Embryonic facial prominence (tissue), 1 donor: ENCODE measurements around the gene USHBP1.

ENCODE experiments used
- DNase-seq: peaks from one replicate; pipeline ENCODE4 v3.0.0-alpha.2; 2016; ENCODE audit errors: extremely low spot score

Gene USHBP1

GRCh38 chr19:17240062-17240752 is 24.3 kb downstream of the USHBP1 start:
- no peak for DNase-seq

DNA sequence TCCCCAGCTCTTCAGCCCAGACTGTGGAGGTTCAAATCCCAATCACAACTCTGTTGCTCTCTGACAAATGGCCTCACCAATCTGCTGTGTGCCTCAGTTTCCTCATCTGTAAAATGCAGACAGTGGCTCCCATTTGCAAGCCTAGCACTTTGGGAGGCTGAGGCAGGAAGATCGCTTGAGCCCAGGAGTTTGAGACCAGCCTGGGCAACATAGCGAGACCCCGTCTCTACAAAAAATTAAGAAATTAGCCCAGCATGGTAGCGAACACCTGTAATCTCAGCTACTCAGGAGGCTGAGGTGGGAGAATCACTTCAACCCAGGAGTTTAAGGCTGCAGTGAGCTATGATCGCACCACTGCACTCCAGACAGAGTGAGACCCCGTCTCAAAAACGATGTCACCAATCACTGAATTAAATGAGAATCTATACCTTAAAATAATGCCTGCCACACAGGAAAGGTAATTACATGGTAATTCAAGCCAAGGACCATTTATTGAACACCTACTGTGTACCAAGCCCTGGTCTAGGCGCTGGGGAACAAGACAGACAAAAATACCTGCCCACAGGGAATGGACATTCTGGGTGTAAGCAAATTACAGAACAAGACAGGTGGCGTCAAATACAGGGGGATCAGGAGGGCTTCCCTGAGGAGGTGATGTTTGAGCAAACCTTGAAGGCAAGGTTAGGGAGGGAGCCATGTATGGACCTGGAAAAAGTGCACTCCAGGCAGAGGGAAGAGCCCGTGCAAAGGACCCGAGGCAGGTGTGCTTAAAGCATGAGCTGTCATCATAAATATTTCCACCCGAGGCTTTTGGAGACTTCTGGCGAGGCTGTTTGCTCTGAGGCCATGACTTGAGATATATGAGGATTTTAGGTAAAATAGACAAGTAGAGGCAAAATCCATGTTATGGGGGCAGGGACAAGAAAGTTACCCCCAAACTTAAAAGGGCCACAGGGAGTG is 26.5 kb downstream of the USHBP1 start:
- no peak for DNase-seq

- no peak for DNase-seq
Observed at GRCh38 chr19:17236811-17237543, 27.6 kb downstream of the USHBP1 start.

- no peak for DNase-seq
Observed at GRCh38 chr19:17235971-17236777, 28.4 kb downstream of the USHBP1 start.

DNA sequence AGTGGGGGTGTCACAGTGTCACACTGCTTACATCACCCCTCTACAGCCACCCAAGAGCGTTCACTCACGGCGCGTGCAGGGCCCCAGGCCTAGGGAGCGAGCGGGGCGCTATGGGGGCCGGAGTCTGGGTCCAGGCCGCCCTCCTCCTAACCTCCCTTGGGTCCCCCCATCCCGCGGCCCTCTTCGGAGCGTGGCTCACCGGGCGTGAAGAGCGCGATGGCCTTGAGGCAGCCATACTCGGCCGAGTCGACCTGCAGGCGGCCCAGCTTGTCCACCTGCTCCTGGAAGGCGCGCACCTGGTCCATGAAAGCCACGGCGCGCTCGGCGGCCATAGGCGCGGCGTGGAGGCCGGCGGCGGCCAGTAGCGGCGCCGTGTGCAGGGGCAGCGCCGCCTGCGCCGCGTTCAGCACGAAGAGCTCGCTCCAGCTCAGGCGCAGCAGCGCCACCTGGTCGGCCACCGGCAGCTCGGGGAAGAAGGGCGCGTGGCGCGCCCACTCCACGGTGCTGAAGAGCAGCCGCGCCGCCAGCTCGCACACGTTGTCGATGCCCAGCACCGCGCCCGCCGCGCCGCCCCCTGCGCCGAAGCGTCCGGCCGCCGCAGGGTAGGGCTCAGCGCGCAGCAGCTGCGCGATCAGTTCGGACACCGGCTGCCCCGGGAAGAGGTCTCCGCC is 29.1 kb downstream of the USHBP1 start:
- DNase-seq: peak; percentile 6

DNA sequence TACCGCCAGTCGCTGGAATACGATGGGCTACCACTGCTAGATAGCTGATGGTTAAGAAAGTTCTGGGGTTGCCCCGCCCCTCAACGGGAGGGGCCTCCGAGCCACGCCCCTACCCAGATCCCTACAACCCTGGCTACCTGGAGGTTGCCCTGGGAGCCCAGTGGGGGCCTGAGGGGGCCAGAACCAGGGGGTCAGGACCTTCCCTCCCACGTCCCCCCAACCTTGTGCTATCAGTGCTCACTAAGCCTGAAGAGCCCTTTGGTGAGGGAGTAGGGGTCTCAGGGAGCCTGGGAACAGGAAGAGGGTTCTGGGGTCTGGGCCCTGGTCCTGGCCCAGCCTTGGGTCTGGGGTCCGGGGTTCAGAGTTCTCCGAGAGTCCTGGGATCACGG is 29.6 kb downstream of the USHBP1 start:
- DNase-seq: peak; percentile 5

- no peak for DNase-seq
Observed at GRCh38 chr19:17232258-17232657, 32.3 kb downstream of the USHBP1 start.

DNA sequence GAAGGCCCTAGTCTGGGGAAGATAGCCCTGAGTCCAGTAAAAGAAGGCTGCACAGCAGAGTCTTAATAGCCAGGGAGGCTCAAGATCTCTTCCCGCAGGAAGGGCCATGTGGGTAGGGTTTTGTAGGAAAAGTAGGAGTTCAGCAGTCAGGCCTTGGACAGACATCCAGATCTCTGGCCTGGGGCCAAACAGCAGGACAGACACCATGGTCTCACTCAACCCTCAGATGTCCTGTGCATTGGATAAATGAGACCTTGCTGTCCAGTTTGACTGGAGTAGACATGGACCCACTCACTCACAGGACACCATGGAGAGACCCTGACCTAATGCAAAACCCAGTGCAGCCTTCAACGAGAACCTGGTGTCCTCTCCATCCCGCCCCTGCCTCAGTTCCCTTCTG is 34.7 kb downstream of the USHBP1 start:
- no peak for DNase-seq

- no peak for DNase-seq
Observed at GRCh38 chr19:17227798-17228367, 36.7 kb downstream of the USHBP1 start.

DNA sequence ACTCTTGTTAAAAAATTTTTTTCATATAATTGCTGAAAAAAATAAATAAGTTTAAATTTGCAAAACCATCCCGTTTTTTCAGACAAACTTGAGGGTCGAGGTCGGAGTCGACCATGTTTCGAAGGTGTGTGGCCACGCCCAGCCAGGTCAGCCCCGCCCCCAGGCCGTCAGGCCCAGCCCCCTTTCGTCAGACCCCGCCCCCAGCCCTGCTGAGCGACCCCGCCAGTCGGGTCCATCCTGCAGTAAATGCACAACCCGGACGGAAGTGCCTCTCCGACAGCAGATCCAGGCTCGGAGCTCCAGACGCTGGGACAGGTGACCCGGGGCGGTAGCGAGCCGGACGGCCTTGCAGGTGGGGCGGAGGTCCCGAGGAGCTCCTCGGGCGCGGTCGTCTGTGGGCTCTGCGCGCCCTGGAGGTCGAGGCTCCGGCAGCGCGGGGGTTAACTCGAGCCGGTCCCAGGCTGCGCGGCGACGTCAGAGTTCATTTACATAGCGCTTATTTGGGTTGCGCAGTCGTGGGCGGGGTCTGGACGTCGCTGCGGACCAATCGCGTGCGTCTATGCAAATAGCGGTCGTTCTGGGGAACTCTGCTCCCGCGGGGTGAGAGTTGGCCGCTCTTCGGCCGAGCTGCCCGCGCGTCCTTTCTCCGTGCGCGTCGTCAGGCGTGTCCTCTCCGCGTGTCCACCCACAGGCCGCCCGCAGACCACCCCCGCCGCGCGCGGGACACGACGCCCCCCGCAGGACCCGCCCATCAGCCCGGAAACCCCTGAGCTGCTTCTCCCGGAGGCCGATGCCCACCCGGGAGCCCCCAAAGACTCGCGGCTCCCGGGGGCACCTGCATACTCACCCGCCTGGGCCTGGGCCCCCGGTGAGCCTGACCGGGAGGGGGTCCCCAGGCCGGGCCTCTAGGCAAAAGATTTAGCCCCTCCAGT is 38.3 kb downstream of the USHBP1 start, which contains the start of gene OCEL1:
TSS of gene OCEL1 (plus strand) at position 225 of the 932 bp plus-strand sequence. CDS start at position 247, 22 bp downstream.
- peak; percentile 92 for DNase-seq

DNA sequence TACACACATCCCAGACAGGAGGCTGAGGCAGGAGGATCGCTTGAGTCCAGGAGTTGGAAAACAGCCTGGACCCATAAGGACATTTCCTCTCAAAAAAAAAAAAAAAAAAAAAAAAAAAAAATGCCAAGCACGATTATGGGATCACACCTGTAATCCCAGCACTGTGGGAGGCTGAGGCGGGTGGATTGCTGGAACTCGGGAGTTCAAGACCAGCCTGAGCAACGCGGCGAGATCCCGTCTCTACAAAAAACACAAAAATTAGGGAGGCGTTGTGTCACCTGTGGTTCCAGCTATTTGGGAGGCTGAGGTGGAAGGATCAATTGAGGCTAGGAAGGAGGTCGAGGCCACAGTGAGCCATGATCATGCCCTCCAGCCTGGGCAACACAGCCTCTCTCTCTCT is 39.5 kb downstream of the USHBP1 start:
- no peak for DNase-seq

DNA sequence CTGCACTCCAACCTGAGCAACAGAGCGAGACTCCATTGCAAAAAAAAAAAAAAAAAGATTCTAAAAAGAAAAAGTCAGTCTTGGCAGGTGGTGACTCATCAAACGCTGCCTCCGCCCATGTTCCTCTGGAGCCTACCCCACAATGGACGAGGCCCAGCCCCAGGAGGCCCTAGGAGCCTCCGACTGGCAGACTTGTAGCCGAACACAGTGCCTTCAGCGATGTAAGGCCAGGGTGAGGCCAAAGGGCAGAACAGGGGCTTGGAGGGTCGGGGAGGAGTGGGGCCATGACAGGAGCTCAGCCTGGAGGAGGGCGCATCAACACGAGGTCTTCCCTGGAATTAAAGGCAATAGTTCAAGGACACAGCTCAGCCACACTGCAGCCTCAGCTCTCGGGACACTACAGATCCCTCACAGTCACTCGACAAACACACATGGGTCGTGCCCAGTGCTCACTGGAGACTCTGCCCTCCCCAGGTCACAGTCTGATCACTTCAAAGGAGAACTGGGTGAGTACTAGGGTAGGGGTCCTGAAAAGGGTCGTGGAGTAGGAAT is 44.3 kb downstream of the USHBP1 start:
- no peak for DNase-seq

GRCh38 chr19:17219286-17219685 is 45.3 kb downstream of the USHBP1 start:
- no peak for DNase-seq

- DNase-seq: no peak
Observed at GRCh38 chr19:17216058-17216670, 48.4 kb downstream of the USHBP1 start.

- peak; percentile 89 for DNase-seq
Observed at GRCh38 chr19:17215127-17215971, 49.2 kb downstream of the USHBP1 start, which contains the start of gene USE1. TSS of gene USE1 (plus strand) at chr19:17215357. CDS start at chr19:17215406, 49 bp downstream.

DNA sequence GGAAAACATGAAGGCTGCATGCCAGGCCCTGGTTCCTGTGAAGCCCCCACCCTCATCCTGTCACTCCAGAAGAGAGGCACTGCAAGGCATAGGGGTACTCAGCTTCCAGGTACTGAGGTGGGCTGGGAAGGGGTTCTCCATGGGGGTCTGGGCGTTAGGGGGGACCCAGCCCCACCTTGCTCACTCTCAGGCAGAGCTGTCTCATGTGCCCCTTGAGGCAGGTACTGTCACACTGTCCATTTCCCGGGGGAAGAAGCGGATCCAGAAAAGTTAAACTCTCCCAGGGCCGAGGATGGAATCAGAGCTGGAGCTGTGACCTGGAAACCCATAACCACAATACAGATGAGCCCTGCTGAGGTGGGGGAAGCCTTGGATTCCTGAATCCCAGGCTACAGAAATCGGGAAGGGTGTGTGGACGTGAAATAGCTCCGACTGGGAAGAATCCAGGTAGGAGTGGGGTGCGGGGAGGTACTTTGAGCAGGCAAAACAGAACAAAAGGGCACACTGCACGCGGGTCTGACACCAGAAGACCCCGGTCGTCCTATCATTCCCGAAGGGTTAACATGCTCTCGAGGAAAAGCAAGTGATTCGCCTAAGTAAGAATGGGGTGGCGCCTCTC is 49.9 kb downstream of the USHBP1 start:
- DNase-seq: no peak

DNA sequence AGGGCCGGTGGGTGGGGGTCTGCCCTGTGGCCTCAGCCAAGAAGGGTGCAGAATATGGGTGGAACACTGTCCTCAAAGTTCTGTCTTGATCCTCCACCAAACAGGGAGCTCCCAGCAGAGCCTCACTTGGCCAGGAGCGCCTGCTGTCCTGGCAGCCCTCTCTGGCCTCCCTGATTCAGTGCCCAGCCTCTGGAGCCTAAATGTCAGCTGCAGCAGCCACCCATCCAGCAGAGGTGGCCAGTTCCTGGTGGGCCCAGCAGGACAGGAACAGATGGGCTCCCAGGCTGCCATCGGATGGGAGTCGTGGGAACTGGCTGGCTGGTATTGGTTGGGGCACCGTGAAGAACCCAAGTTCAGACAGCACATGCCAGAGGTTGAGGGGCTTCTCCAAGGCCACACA is 51.2 kb downstream of the USHBP1 start:
- DNase-seq: no peak
